Measurements from ENCODE around the gene IL31RA. TPM values are rescaled to one million over a fixed set of nuclear protein-coding genes. Genes with fewer than 3 reads are reported as not detected.

Gene IL31RA
- total and polyA plus RNA-seq, 2 of the 13 experiments (the other 11 are each of a cell fraction or from before 2014, with no cell fraction given) = not detected

DNA sequence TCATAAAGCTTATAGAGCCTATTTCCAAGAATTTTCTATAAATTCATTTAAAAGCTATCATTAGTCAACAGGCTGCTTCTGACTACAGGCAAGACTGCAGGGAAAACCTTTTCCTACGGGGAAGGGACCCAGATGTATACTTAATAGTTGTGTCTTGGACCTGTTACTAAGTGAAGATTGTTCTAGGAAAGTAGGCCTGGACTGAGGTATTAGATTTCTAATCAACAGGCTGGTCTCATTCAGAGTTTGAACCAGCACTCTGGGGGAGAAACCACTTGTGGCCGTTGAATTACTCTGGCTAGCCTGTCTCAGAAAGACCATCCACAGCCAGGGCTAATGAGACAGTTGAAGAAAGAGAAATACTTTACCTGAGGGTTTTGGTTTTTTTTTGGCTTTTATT is 83.6 kb downstream of the IL31RA start (continued):
- TF ChIP-seq SMAD3 (CRISPR knock-in tag; IDR thresholded peaks at IDR 0.05) = no peak
- no peak for TF ChIP-seq ZKSCAN1 (IDR thresholded peaks at IDR 0.05; ENCODE audit: low read length)
- TF ChIP-seq, protein P1, sequence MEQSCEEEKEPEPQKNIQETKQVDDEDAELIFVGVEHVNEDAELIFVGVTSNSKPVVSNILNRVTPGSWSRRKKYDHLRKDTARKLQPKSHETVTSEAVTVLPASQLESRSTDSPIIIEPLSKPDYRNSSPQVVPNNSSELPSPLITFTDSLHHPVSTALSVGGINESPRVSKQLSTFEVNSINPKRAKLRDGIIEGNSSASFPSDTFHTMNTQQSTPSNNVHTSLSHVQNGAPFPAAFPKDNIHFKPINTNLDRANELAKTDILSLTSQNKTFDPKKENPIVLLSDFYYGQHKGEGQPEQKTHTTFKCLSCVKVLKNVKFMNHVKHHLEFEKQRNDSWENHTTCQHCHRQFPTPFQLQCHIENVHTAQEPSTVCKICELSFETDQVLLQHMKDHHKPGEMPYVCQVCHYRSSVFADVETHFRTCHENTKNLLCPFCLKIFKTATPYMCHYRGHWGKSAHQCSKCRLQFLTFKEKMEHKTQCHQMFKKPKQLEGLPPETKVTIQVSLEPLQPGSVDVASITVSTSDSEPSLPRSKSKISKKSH (CRISPR knock-in tag; IDR thresholded peaks at IDR 0.05; ENCODE audit: borderline replicate concordance) = no peak
- TF ChIP-seq REXO4 (CRISPR knock-in tag; IDR thresholded peaks at IDR 0.05; ENCODE audit: borderline replicate concordance) = no peak
- TF ChIP-seq, protein P2, sequence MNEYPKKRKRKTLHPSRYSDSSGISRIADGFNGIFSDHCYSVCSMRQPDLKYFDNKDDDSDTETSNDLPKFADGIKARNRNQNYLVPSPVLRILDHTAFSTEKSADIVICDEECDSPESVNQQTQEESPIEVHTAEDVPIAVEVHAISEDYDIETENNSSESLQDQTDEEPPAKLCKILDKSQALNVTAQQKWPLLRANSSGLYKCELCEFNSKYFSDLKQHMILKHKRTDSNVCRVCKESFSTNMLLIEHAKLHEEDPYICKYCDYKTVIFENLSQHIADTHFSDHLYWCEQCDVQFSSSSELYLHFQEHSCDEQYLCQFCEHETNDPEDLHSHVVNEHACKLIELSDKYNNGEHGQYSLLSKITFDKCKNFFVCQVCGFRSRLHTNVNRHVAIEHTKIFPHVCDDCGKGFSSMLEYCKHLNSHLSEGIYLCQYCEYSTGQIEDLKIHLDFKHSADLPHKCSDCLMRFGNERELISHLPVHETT (CRISPR knock-in tag; conservative IDR thresholded peaks at IDR 0.05) = no peak
- TF ChIP-seq, protein P3, sequence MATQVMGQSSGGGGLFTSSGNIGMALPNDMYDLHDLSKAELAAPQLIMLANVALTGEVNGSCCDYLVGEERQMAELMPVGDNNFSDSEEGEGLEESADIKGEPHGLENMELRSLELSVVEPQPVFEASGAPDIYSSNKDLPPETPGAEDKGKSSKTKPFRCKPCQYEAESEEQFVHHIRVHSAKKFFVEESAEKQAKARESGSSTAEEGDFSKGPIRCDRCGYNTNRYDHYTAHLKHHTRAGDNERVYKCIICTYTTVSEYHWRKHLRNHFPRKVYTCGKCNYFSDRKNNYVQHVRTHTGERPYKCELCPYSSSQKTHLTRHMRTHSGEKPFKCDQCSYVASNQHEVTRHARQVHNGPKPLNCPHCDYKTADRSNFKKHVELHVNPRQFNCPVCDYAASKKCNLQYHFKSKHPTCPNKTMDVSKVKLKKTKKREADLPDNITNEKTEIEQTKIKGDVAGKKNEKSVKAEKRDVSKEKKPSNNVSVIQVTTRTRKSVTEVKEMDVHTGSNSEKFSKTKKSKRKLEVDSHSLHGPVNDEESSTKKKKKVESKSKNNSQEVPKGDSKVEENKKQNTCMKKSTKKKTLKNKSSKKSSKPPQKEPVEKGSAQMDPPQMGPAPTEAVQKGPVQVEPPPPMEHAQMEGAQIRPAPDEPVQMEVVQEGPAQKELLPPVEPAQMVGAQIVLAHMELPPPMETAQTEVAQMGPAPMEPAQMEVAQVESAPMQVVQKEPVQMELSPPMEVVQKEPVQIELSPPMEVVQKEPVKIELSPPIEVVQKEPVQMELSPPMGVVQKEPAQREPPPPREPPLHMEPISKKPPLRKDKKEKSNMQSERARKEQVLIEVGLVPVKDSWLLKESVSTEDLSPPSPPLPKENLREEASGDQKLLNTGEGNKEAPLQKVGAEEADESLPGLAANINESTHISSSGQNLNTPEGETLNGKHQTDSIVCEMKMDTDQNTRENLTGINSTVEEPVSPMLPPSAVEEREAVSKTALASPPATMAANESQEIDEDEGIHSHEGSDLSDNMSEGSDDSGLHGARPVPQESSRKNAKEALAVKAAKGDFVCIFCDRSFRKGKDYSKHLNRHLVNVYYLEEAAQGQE (IDR thresholded peaks at IDR 0.05; ENCODE audit: borderline replicate concordance in 1 of 2, low read depth in 1 of 2, low read length in 2 of 2) = no peak
- TF ChIP-seq SIN3B (IDR thresholded peaks at IDR 0.05; ENCODE audit: low read length) = no peak
- TF ChIP-seq FOXP1 (IDR thresholded peaks at IDR 0.05) = no peak
- TF ChIP-seq FOXP1 (CRISPR knock-in tag; IDR thresholded peaks at IDR 0.05) = no peak
- no peak for TF ChIP-seq ZNF780A (CRISPR knock-in tag; IDR thresholded peaks at IDR 0.05)

Measured in HepG2 (cell line).